Measurements from ENCODE around the gene STK17A. TPM values are rescaled to one million over a fixed set of nuclear protein-coding genes. Genes with fewer than 3 reads are reported as not detected.

The STK17A gene
- total RNA-seq, 1 experiment from 2014 or later: 21.3 TPM

GRCh38 chr7:43604251-43604650, 21.3 kb downstream of the STK17A start:
- no peak for ATAC-seq
- H3K27ac ChIP-seq (ENCODE audit: low read length): no peak overlapping the region
- H3K9me3 ChIP-seq (ENCODE audit: control insufficient read depth, insufficient read depth, low read depth, low read length): no peaks in the 10 kb centered on the region; the same call in 1 of the 2 replicates
- POLR2A ChIA-PET: no interaction called here
- no TSS peak for BruUV-seq (replicated peaks)
- no peak for DNase-seq (ENCODE audit: low read depth, low spot score)
- no peaks in the 10 kb centered on the region for H3K27me3 ChIP-seq (ENCODE audit: control insufficient read depth, insufficient read depth, low read length)
- in situ Hi-C loops (cut with HindIII; ENCODE audit: low pct_unique_long_range_greater_than_20kb, low sequenced_read_pairs): no loop called here
- CTCF ChIA-PET: no interaction called here
- H3K4me1 ChIP-seq (ENCODE audit: control insufficient read depth, insufficient read depth, low read length): no peaks in the 10 kb centered on the region
- intact Hi-C loops (cut with micrococcal nuclease; ENCODE audit: unreplicated experiment): no loop called here
- H3K36me3 ChIP-seq (ENCODE audit: control insufficient read depth, insufficient read depth, low read length): no peaks in the 10 kb centered on the region
- TF ChIP-seq SIN3A (IDR thresholded peaks at IDR 0.05; ENCODE audit: borderline replicate concordance, insufficient read depth, low read depth, low read length): no peak
- TF ChIP-seq CTCF (IDR thresholded peaks at IDR 0.05): no peak
- no peak for TF ChIP-seq REST (IDR thresholded peaks at IDR 0.05; ENCODE audit: insufficient read depth in 1 of 2, low read depth in 2 of 2, low read length in 1 of 2)
- TF ChIP-seq TCF7L2 (IDR thresholded peaks at IDR 0.05; ENCODE audit: low read depth, low read length): no peak
- TF ChIP-seq POLR2AphosphoS5 (IDR thresholded peaks at IDR 0.05; ENCODE audit: low read depth, low read length): no peak
- H3K4me3 ChIP-seq (ENCODE audit: low read depth in 2 of 2, low read length in 2 of 2): no peak overlapping the region

GRCh38 chr7:43609097-43609496, 26.2 kb downstream of the STK17A start:
- no peaks in the 10 kb centered on the region; the same call in 1 of the 2 replicates for H3K36me3 ChIP-seq (ENCODE audit: control insufficient read depth, insufficient read depth, low read length)
- BruUV-seq (replicated peaks): no TSS peak
- no peaks in the 10 kb centered on the region; the same call in 1 of the 2 replicates for H3K9me3 ChIP-seq (ENCODE audit: control insufficient read depth, insufficient read depth, low read depth, low read length)
- no peaks in the 10 kb centered on the region for H3K4me1 ChIP-seq (ENCODE audit: control insufficient read depth, insufficient read depth, low read length)
- ChIA-PET POLR2A (no interaction called here), CTCF (no interaction called here)
- ATAC-seq (peak; percentile 26; the same call in 1 of the 2 replicates), DNase-seq (ENCODE audit: low read depth, low spot score) (no peak)
- TF ChIP-seq REST (IDR thresholded peaks at IDR 0.05; ENCODE audit: insufficient read depth in 1 of 2, low read depth in 2 of 2, low read length in 1 of 2): no peak
- no peak for TF ChIP-seq POLR2AphosphoS5 (IDR thresholded peaks at IDR 0.05; ENCODE audit: low read depth, low read length)
- no peak for TF ChIP-seq SIN3A (IDR thresholded peaks at IDR 0.05; ENCODE audit: borderline replicate concordance, insufficient read depth, low read depth, low read length)
- no peak overlapping the region for H3K27ac ChIP-seq (ENCODE audit: low read length)
- in situ Hi-C loops (cut with HindIII; ENCODE audit: low pct_unique_long_range_greater_than_20kb, low sequenced_read_pairs): no loop called here
- no peaks in the 10 kb centered on the region for H3K27me3 ChIP-seq (ENCODE audit: control insufficient read depth, insufficient read depth, low read length)
- H3K4me3 ChIP-seq (ENCODE audit: low read depth in 2 of 2, low read length in 2 of 2): no peak overlapping the region
- intact Hi-C loops (cut with micrococcal nuclease; ENCODE audit: unreplicated experiment): no loop called here
